Measurements from ENCODE around the gene WWOX.

WWOX gene

DNA sequence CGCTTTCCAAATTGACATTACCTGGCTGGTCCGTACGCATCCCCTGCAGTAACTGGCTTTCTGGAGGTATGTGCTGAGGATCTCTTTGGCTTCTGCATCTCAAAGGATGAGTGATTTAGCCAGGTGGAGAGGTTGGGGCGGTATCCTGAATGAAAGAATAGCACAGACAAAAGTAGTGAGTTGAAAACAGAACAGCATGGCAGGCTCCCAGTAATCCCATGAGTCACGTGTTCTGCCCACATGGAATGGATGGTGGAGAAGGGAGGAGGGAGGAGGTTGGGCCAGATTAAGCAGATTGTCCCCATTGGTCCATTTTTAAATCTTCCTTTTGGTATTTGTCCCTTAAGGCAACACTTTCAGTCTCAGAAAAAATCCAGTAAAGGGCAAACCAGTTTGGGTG is 176.0 kb downstream of the WWOX start:
- DNase-seq (ENCODE audit: low read depth): no peak

DNA sequence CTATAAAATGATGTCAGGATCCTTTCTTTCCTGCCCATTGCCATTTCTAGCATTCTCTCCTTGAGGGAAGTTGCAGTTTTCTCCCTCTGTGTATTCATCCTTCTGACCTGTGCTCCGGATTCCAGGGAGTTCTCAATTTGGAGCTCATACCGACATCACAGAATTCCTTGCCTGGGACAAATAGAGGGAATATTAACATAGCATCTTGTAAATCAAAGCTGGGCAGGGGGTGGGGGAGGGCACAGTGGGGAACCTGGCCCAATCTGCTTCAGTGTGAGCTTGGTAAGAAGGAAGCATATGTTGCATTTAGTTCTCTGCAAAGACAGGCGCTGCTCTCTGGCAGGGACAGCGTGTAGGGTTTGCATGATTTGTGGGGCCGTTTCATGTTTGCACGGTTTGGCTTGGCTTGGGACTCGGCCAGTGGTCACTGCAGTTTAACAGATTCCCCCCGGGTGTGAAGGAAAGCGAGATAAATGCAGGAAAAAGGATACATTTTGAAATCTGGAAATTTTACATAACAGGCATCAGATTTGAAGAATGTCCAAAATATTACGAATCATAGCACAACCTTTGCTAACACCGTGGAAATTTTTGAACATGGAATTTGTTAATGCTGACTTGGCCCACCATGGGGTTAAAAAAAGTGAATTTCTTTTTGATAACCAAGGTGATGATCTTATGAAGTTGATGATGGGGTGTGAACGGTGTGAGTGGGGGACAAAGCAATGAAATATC is 178.0 kb downstream of the WWOX start:
- no peak for DNase-seq (ENCODE audit: low read depth)

DNA sequence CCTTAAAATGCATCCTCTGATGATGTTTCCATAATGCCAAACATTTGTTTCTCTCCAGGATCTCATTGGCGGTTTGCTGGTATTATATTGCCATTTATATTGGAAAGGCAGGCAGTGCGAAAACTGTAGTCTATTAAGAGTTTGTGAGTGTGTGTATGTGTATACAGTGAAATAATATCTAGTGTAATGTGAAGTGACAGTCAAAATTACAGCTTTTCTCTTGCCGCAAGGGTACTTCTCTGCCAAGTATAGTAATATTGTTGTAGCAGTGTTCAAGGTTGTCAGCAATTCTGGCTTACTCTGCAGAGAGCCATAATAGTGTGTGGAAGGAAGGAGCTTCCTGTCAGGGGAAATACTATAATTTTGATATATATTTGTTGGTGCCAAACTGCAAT is 178.6 kb downstream of the WWOX start:
- DNase-seq (ENCODE audit: low read depth): no peak

DNA sequence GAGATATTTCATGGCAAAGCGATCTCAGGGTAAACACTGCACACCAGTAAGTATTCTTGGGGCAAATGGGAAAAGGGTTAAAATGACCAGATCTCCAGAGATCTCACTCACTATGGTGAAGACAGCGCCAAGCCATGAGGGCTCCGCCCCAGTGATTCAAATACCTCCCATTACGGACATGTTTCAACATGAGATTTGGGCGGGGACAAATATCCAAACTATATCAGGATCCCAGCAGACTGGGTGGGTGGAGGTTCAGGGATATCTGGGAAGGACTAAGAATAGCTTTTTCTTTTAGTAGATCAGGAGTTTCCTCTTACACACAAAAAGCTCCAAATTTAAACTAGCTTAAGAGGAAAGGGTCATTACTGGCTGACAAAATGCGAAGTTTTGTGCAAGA is 181.7 kb downstream of the WWOX start:
- DNase-seq (ENCODE audit: low read depth): no peak

DNA sequence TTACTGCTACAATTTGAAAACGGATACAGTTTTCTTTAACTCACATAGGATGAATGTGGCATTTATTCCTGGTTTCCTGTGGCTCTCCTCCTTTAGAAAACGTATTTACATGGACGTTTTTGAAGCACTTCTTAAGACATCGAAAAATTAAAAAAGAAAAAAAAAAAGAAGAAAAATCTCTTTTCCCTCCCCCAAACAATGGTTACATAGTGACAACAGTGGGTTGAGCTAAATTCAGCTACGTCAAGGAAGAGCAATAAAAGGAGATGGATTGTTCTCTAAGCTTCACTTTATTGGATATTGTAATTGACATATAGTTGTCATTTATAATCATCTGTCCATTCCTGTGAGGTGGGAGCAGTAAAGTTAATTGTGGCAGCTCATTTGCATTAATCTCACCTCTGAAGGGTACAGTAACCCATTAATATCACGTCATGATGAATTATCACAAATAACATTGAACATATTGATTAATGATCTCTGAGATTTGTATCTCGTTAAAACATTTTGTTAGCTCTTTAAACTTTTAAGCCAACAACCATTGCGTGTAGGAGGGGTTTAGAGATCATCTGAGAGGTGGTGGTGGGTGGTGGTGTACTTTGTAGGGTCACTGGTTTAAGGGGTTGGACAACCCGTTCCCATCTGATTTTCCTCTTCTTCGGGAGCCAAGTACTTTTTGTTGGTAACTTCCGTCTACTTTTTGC is 184.2 kb downstream of the WWOX start:
- DNase-seq (ENCODE audit: low read depth): no peak

DNA sequence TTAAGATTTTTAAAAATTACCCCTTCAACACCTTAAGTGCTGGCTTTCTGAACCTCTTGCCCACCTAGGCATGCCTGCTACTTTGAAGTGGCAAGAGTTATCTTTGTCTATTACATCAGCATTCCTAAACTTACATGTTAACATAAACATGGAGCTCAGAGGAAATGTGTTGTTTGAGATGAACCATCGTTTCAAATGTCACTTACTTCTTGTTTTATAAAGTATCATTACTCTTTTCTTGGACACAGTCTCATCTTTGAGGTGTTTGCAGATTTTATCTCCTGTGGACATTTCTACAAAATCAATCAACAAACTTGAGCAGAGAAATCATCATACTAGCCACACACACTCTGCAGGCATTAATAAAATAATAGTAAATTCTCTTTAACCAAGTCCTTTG is 184.9 kb downstream of the WWOX start:
- no peak for DNase-seq (ENCODE audit: low read depth)

DNA sequence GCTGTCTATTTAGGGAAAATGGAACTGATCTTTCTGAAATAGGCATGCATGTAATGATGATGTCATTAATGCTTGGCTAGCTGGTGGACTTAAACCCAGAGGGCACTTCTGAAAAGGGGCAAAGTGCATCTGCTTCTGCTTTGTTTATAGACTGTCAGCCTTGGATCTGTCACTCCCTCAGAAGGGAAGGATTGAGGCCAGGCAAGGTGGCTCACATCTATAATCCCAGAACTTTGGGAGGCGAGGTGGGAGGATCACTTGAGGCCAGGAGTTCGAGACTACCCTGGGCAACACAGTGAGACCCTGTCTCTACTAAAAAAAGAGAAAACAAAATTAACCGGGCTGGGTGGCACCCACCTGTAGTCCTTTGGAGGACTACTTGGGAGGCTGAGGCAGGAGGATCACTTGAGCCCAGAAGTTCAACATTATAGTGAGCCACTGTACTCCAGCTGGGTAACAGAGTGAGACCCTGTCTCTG is 185.5 kb downstream of the WWOX start:
- DNase-seq (ENCODE audit: low read depth): no peak

DNA sequence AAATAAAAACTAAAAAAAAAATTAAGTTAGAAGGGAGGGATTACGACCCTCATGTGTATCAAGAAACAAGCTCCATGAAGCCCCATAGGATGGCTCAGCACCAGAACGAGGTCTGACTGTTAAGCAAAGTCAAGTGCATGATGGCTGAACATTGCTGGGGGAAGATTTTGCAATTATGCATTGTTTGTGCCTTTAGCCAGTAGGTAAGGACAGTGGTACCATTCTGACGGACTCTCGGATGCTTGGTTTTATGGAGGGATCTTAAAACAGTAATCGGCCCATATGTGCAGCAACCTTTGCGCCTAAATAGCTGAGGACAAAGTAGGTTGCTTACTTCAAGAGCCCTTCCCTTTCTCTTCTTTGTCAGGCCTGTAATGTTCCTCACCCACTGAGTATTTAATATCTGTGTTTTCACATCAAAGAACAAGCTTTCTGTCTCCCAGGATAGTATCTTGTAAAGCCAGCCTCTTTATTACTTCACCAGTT is 186.0 kb downstream of the WWOX start:
- DNase-seq (ENCODE audit: low read depth): no peak

DNA sequence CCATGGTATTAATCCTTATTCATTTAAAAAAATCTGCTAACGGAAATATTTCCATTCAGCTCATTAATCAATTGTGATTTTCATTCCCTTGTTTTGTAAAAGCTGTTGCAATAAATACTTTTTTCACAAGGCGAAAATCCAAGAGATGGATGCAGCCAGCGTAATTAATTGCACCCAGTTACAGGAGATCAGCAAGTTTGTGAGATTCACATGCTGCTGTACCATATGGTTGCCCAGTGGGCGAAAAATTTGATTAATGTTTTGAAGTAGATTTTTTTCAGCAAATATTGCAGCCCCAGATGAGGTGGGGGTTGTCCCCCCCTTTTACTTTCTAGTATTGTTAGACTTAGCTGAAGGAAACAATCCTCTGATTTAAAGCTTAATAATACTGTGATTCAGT is 186.6 kb downstream of the WWOX start:
- DNase-seq (ENCODE audit: low read depth): no peak

DNA sequence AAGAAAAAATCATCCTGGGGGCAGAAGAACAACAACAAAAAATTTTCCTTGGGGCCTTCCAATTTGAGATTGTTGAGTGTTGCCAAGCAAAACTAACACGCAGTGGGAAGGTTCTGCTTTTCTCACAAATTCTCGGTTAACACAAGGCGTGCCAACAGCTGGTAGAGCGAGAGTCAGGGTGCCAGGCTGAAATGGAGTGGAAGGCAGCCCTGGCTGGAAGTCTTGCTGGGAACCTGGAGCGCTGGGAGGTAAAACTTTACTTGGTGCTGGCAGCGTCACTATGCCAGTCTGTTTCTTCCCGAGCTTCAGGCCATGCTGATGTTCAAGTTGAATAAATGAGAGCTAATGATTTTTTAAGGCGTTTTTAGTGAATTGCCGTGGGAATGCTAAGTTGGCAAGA is 189.4 kb downstream of the WWOX start:
- DNase-seq (ENCODE audit: low read depth): no peak

DNA sequence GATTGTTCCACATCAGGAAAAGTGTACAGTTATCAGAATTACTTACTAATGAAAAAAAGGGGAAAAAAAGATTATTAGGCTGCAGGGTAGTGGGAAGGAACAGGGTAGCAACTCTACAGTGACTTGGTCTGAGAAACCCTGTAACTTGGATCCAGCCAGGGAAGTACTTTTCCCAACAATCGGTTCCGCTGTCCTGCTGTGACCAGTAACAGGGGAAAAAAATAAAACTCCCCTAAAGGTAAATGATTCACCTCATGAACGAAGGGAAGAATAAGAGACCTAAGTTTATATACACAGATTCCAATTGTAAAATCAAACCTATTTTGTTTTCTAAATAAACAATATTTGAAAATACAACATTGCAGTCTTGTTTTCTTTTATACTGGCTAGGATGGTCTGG is 189.9 kb downstream of the WWOX start:
- DNase-seq (ENCODE audit: low read depth): no peak

DNA sequence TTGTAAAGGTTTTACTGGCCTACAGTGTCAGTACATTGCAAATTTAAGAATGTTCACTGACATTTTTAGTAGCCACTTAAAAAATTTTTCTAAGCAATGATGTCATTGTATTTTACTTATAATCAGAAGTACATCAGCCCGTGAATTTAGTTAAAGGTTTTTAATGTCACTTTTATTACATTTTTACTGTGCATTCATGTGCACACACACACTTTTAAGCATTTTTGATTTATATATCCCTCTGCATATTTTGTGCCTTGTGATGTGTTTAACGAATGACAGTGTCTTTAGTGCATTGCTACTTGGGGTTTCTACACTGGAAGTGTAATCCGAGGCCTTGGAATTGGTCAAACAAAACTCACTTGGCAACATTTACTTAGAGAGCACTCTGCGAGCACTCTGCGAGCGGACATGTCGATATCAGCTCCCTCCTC is 190.4 kb downstream of the WWOX start:
- DNase-seq (ENCODE audit: low read depth): no peak

DNA sequence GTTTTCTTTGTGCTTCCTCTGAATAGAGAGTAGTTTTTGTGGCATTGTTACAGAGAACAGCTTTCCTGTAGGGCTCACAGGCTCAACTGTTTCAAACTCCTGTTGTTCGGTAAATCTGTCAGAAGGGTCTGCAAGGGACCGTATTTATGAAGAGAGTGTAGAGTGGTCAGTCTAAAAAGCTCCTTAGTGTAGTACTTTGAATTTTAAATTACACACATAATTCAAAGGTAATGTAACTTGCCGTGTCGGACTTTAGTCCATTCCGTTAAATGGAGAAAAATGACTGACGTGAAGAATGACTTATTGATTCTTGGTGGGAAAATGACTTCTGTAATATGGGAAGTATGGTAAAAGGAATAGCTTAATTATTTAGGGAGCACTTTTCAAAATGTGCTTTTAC is 190.9 kb downstream of the WWOX start:
- no peak for DNase-seq (ENCODE audit: low read depth)

DNA sequence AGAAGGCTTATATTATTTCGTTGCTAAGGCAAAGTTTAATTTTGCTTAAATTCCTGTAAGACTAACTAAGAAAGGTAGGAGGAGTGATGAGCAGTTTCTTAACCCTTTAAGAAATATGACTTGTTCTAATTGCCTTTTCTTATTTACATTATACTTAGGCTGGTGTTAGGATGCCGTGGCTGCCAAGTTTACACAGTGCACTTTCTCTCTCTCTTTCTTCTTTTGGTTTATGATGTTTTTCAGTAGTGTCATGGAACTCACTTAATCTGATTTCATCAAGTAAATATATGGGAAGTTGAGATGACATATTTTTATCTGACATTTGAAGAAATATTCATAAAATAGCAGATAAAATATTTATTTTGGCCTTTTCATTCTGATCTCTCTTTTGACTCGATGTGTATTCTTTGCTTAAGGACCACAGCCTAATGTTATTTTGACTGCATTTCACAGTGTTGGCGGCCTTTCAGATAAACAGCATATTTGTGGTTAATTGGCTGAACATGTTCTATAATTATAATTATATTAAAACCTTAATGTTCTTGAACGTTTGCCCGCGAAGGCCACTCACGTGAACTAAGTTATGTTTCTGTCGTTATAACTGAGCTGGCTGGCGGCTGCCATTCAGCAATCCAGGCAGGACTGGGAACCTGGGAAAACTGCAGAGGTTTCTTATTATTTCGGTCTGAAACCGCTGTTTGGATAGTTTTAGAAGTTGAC is 191.6 kb downstream of the WWOX start:
- DNase-seq (ENCODE audit: low read depth): no peak

DNA sequence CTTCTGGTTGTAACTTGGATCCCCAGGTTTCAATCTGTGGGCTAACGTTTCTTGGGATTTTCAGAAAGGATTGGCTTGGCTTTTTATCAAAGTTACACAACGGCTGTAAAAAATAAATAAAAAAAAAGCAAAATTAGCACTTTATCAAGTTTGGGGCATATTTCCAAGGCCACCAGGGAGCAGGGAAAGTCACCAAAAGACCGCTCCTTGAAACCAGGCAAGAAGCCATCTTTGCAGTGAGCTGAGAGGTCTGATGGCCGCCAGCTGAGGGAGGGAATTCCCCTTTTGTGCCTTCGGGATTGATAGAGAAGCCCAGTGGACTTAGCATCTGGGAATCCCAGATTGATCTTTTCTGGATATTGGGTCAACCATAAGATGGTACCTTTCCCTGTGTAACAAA is 192.2 kb downstream of the WWOX start:
- no peak for DNase-seq (ENCODE audit: low read depth)

DNA sequence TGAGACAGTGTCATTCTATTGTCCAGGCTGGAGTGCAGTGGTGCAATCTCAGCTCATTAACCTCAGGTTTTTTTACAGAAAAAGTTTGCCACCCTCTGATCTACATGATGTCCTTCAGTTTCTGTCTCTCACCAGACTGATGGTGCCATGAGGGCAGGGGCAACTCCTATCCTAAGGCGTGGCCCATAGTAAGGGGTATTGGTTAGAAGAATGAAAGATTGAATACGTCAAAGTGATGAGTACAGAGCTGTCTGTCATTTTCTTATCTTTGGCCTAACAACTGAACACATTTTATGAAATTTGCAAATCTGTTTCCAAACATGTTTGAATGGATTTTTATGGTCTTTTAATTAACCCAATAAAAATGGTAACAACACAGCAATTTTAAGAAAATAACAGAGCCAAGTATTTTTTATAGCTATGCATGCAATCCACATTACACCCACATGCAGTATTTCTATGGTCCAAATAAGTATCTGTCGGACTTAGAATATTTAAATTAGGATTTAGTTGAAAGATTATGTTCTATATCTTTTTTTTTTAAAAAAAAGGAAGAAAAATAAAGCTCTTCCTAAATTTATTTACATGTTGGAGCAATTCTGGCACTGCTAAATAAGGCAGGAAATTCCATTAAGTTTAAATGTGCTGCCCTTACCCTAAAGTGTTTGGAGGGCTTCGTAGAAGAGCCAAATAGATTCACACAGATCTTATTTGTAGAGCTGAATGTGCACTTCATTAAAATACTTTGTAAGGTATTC is 192.8 kb downstream of the WWOX start:
- DNase-seq (ENCODE audit: low read depth): no peak

DNA sequence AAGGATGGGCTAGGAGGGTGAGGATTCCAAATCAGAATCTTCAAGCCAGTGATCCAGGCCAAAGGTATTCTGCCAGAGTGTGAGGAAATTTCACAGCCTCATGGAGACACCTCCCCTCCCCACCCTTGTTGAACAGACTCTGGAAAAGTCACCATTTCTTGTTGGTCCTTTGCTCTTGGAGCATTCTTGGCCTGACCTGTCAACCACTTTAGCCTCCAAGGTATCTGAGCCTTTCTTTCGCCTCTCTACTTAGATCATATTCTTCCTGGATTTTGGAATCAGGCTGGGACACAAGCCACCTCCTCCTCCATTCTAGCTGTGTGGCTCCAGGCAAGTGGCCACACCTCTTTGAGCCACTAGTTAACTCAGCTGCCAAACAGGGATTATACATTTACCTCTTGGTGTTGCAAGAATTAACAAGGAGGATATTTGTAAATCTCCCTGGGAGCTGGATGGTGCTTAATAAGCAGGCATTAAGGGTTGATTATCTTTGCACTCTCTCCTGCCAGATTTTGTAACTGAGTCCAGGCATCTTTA is 193.5 kb downstream of the WWOX start:
- DNase-seq (ENCODE audit: low read depth): no peak

DNA sequence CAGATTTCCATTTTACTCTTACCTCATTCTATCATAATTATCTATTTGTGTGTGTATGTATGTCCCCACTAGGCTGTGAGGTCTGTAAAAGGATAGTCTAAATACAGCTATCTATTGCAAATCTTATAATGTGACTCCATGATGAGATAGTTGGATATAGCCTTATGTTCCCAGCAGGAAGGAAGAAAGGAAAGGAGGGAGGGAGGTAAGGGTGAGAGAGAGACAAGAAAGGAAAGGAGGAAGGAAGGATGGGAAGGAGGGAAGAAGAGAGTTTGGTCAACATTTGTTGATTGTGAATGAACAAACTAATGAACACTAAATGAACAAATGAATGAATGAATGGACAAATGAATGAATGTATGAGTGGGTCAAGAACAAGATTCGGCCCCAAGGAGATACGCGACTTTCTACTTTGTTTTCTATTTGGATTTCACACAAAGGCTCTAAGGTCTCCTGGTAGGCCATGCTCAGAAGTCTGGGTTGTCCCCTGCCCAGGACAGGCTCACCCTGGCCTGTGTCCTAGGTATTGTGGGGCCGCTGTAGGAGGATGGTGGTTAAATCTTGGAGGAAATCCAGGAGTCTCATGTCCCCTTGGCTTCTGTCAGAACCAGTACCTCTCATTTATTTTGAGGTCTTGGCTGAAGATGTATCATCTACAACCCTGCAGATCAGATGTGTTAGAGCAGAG is 195.2 kb downstream of the WWOX start:
- DNase-seq (ENCODE audit: low read depth): no peak

DNA sequence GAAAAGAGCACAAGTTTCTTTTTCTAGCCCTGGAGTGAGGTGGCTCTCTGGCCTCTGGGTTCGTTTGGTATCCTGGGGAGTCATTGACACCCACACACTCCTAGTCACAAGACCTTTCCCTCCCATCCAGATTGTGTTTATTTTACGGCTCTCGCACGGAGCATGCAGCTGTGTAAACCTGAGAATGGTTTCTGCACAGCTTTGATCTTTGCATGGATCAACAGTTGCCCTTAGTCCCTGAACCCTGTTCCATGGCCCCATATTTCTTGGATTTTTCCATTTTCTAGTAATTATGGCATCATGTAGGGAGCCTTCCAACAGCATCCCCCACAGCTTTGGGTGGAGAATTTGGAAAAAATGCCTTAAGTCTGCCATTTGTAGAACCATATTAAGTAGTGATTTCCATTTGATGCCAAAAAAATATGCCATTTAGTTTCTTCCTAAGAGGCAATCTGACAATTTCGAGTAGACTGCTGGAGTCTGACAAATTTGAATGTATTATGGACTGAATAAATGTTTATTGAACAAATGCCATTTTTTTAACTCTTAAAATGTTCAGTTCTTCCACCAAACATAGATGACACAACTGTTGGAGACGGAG is 197.7 kb downstream of the WWOX start:
- no peak for DNase-seq (ENCODE audit: low read depth)

DNA sequence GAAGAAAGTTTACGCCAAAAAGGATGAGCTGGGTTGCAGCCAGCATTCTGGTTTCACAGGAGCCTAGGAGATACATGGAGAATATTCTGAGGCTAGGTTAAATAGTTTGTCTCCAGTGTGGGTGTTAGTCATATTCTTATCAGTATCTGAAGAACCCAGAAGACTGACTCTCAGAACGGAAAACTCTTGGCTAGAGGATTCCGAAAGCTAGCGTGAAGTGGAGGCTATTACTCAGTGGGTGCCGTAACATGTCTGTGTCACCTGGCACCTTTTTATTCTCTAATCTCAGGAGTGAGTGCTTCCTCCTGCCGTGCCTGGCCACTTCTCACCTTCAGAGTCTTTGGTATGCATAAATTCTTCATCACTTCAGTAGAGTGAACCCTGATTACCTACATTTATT is 199.5 kb downstream of the WWOX start:
- no peak for DNase-seq (ENCODE audit: low read depth)

DNA sequence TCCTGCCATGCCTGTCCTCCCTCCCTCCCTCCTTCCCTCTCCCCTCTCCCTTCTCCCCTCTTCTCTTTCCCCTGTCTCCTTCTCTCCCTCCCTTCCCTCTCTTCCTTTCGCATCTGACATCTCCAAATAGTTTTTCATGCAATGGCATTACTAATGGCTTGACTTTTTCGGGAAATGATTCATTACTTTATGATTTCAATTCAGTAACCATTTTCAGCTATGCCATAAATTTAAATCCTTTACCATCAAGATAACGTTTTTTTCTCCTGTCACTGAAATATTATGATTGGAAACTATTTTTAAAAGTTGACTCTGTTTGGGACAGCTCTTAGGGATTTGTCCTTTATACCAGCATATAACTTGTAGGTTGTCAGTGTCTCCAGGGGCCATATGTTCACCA is 201.0 kb downstream of the WWOX start:
- DNase-seq (ENCODE audit: low read depth): no peak

Measured in stimulated activated CD8-positive, alpha-beta memory T cell treated with anti-CD3 and anti-CD28 coated beads, Interleukin-7, amount 100 ng/mL, for 24 hours (primary cell).